ENCODE measurements around the gene TMEM204. TPM values are rescaled to one million over a fixed set of nuclear protein-coding genes. Genes with fewer than 3 reads are reported as not detected.

The TMEM204 gene
- total and polyA plus RNA-seq, 8 donors: 2.4 to 9.8 (median 5.0) TPM

DNA sequence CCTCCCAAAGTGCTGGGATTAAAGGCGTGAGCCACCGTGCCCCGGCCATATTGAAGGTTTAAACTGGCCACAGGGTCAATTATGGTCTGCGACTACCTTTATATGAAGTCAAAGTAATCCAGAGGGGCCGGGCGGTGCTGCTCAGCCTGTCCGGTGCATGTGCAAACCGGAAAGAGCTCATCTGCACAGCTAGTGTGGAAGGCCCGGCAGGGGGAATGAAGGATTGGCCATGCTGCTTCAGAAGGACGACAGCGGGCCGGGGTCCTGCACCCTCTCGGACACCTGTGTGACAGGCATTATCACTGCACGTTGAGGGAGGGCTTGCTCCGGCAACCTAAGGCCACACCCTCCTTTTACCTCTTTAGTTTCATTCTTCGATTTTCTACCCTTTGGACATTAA is 23.6 kb downstream of the TMEM204 start:
- FAIRE-seq (no peak), DNase-seq (no peak), ATAC-seq (no peak)
- Histone ChIP-seq H3K4me1 (no peaks in the 10 kb centered on the region), H3K4me3 (no peak overlapping the region), H3K9me3 (no peaks in the 10 kb centered on the region), H3K27me3 (no peaks in the 10 kb centered on the region), H3K36me3 (peaks cover 0 to 42% (median 3%) of the 10 kb centered on the region in 3 donors), H3K27ac (no peak overlapping the region)
- intact Hi-C loops (cut with DNase I): no loop called here
- TF ChIP-seq, protein P1, sequence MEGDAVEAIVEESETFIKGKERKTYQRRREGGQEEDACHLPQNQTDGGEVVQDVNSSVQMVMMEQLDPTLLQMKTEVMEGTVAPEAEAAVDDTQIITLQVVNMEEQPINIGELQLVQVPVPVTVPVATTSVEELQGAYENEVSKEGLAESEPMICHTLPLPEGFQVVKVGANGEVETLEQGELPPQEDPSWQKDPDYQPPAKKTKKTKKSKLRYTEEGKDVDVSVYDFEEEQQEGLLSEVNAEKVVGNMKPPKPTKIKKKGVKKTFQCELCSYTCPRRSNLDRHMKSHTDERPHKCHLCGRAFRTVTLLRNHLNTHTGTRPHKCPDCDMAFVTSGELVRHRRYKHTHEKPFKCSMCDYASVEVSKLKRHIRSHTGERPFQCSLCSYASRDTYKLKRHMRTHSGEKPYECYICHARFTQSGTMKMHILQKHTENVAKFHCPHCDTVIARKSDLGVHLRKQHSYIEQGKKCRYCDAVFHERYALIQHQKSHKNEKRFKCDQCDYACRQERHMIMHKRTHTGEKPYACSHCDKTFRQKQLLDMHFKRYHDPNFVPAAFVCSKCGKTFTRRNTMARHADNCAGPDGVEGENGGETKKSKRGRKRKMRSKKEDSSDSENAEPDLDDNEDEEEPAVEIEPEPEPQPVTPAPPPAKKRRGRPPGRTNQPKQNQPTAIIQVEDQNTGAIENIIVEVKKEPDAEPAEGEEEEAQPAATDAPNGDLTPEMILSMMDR (IDR thresholded peaks at IDR 0.05): no peak
- WGBS, 2 donors: 89% methylated on average over 16 of the region's 16 CpGs

DNA sequence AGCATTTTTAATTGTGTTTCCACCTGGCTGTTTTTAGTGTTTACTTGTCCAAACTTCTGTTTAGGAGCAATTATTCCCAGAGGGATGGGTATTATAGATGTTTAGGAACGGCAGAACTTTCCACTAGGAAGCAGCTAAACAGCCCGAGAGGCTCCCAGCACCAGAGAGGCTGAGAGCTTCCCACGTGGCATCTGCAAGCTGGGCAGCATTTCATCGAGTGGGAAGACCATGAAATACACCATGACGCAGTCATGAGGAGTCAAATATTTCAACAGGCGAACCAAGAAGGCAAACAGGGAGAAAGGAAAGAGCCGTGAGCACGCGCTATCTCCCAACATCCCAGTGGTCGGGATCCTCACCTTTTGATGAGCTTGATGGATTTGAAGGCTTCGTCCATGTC is 24.1 kb downstream of the TMEM204 start:
- H3K4me3 ChIP-seq: no peak overlapping the region
- H3K4me1 ChIP-seq: no peaks in the 10 kb centered on the region
- ATAC-seq (no peak), DNase-seq (no peak), FAIRE-seq (no peak)
- 87 to 89% methylated on average over 11 of the region's 11 CpGs for WGBS, 2 donors
- no peak overlapping the region for H3K27ac ChIP-seq
- no peaks in the 10 kb centered on the region for H3K27me3 ChIP-seq
- TF ChIP-seq, protein P1 (IDR thresholded peaks at IDR 0.05): no peak
- intact Hi-C loops (cut with DNase I): no loop called here
- H3K9me3 ChIP-seq: no peaks in the 10 kb centered on the region
- H3K36me3 ChIP-seq: peaks cover 0 to 42% (median 3%) of the 10 kb centered on the region in 3 donors

DNA sequence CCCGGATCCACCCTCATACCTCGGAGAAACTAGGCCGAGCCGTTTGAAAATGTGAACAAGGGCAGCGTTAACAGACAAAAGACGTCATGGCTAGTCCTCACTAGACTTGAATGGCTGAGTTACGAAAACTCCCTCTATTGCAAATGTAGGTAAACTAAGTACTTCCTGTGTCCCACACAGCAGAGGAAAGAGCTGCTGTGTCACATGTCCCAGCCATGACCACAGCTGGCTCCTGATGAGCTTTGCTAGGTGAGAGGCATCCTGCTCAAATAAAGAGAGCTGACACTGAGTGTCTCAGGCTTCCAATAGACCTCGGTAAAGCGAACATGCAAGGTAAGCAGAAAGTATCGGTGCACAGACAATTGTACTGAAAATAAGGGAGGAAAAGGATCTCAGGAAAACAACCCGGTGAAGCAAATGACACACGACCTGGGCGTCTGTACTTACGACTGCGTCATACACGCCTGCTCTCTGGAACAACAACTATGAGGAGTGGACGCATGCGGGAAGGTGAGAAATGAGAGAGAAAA is 26.0 kb downstream of the TMEM204 start:
- H3K27ac ChIP-seq: no peak overlapping the region
- TF ChIP-seq, protein P1 (IDR thresholded peaks at IDR 0.05): no peak
- no peaks in the 10 kb centered on the region for H3K9me3 ChIP-seq
- no peak overlapping the region for H3K4me3 ChIP-seq
- FAIRE-seq (no peak), DNase-seq (no peak), ATAC-seq (no peak)
- WGBS, 2 donors: 86 to 88% methylated on average over 18 of the region's 18 CpGs
- H3K4me1 ChIP-seq: no peaks in the 10 kb centered on the region
- no peaks in the 10 kb centered on the region for H3K27me3 ChIP-seq
- peaks cover 0 to 43% (median 3%) of the 10 kb centered on the region in 3 donors for H3K36me3 ChIP-seq
- intact Hi-C loops (cut with DNase I): no loop called here

GRCh38 chr16:1560153-1560552 is 26.7 kb downstream of the TMEM204 start:
- no peaks in the 10 kb centered on the region for H3K27me3 ChIP-seq
- intact Hi-C loops (cut with DNase I): no loop called here
- no peak overlapping the region for H3K4me3 ChIP-seq
- 87 to 88% methylated on average over 15 of the region's 15 CpGs for WGBS, 2 donors
- H3K36me3 ChIP-seq: peaks cover 0 to 43% (median 3%) of the 10 kb centered on the region in 3 donors
- H3K9me3 ChIP-seq: no peaks in the 10 kb centered on the region
- no peak for DNase-seq
- H3K4me1 ChIP-seq: no peaks in the 10 kb centered on the region
- TF ChIP-seq, protein P1 (IDR thresholded peaks at IDR 0.05): no peak
- FAIRE-seq: no peak
- no peak for ATAC-seq
- H3K27ac ChIP-seq: no peak overlapping the region

DNA sequence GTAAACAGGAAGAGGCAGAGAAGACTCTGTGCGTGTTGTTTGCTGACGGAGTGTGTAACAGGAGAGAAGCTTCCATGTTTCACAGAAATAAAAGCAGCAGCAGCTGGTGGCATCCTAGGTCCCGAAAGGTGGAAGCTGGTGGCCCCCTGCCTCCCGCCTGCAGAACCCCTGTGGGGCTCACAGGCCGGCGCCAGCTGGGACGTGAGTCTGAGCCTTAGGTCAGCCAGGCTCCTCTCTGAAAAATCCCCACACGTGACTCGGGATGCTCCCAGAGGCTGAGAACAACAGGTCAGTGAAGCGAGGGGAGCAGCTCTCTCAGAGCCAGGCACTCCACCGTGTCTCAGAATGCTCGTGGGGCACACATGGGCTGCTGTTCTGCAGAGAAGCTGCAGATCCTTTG is 27.4 kb downstream of the TMEM204 start:
- Histone ChIP-seq H3K4me1 (no peaks in the 10 kb centered on the region), H3K36me3 (peaks cover 0 to 36% (median 3%) of the 10 kb centered on the region in 3 donors), H3K4me3 (no peak overlapping the region), H3K27ac (no peak overlapping the region), H3K27me3 (no peaks in the 10 kb centered on the region), H3K9me3 (no peaks in the 10 kb centered on the region)
- DNase-seq: no peak
- FAIRE-seq: no peak
- TF ChIP-seq, protein P1 (IDR thresholded peaks at IDR 0.05): no peak
- 85 to 86% methylated on average over 12 of the region's 12 CpGs for WGBS, 2 donors
- intact Hi-C loops (cut with DNase I): no loop called here
- ATAC-seq: no peak

Data from pancreas (tissue), 10 donors.